Thyroid gland (tissue), 4 donors: Measurements from ENCODE around the gene MMP1. TPM values are rescaled to one million over a fixed set of nuclear protein-coding genes. Genes with fewer than 3 reads are reported as not detected.

ENCODE experiments used
- DNase-seq, 2 donors: peaks; one replicate each; pipeline ENCODE4 v3.0.0-alpha.2; 2019
- H3K27ac ChIP-seq, 3 donors: fragments of 200-600 bp; sonication (generic); 1 replicate in 2 of 3; 2 replicates in 1 of 3; pipeline ENCODE4 v1.5.1; 2016 to 2019; ENCODE audit warnings: mild to moderate bottlenecking in 1 of 3, moderate library complexity in 1 of 3
- H3K27me3 ChIP-seq: fragments of 200-600 bp; sonication (generic); one replicate; pipeline ENCODE4 v1.5.1; 2019
- H3K36me3 ChIP-seq, 2 donors: fragments of 200-600 bp; sonication (generic); one replicate each; pipeline ENCODE4 v1.5.1; 2016 to 2019
- H3K4me1 ChIP-seq, 2 donors: fragments of 200-600 bp; sonication (generic); one replicate each; pipeline ENCODE4 v1.5.1; 2017 to 2019
- H3K4me3 ChIP-seq, 3 donors: fragments of 200-600 bp; sonication (generic); replicated peaks in 1 of 3; 1 replicate in 2 of 3; 2 replicates in 1 of 3; pipeline ENCODE4 v1.5.1; 2016; ENCODE audit warnings: mild to moderate bottlenecking in 1 of 3
- H3K9me3 ChIP-seq: fragments of 200-600 bp; sonication (generic); one replicate; pipeline ENCODE4 v1.5.1; 2017
- POLR2A ChIP-seq, 2 donors: fragments of 450-650 bp; IDR thresholded peaks; one replicate each; pipeline ENCODE4 v1.6.1; 2017; ENCODE audit warnings: antibody characterized with exemption in 2 of 2, mild to moderate bottlenecking in 2 of 2, moderate library complexity in 1 of 2
- WGBS, 2 donors: methylation state at CpG; one replicate each; pipeline ENCODE4 v1.1.5; 2017; 5-methylcytosine and 5-hydroxymethylcytosine counted together
- intact Hi-C: fragments of 100-400 bp; cut with DNase I; formaldehyde crosslinking; loops from one replicate; pipeline ENCODE4 v1.15.1; 2023
- total RNA-seq, 4 donors: library from RNA; depleted of rRNA; stranded (reverse); fragments of >200 nt; gene quantifications; one replicate each; pipeline ENCODE4 v1.2.3, GENCODE V29; 2016
- TF ChIP-seq, protein P1 (sequence below), 6 experiments: fragments of 200-600 bp in 3 of 6; fragments of 450-650 bp in 3 of 6; sonication (generic) in 3 of 6; IDR thresholded peaks; one replicate each; pipeline ENCODE4 v1.5.1; 2016 to 2019; ENCODE audit warnings: antibody characterized with exemption in 6 of 6, mild to moderate bottlenecking in 2 of 6, inconsistent platforms in 1 of 6, moderate library complexity in 1 of 6

The MMP1 gene
- total RNA-seq, 4 donors from 2014 or later, result not detected

DNA sequence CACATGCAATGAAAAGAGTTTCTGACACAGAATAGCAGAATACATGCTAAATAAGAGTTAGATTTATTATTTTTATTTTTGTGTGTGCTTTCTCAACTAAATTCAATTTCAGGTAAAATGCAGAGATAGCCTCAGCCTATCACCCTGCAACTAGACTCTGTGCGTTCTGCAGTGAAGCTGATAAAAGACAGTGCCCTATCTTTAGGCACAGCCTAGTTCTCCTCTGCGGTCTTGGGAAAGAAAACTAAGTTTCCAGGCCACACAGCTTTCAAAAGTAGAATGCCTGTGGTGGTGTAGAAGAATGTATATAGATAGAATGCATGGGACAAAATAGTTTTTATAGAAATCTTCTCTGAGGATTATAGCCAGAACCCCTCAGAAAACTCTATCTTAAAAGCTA is 12.0 kb upstream of the MMP1 start:
- intact Hi-C loops, result no loop called here
- WGBS, 2 donors, result 87% methylated on average over 2 of the region's 2 CpGs
- DNase-seq, result no peak
- TF ChIP-seq, protein P1, sequence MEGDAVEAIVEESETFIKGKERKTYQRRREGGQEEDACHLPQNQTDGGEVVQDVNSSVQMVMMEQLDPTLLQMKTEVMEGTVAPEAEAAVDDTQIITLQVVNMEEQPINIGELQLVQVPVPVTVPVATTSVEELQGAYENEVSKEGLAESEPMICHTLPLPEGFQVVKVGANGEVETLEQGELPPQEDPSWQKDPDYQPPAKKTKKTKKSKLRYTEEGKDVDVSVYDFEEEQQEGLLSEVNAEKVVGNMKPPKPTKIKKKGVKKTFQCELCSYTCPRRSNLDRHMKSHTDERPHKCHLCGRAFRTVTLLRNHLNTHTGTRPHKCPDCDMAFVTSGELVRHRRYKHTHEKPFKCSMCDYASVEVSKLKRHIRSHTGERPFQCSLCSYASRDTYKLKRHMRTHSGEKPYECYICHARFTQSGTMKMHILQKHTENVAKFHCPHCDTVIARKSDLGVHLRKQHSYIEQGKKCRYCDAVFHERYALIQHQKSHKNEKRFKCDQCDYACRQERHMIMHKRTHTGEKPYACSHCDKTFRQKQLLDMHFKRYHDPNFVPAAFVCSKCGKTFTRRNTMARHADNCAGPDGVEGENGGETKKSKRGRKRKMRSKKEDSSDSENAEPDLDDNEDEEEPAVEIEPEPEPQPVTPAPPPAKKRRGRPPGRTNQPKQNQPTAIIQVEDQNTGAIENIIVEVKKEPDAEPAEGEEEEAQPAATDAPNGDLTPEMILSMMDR (IDR thresholded peaks at IDR 0.05), result no peak
- TF ChIP-seq POLR2A (IDR thresholded peaks at IDR 0.05), result no peak
- Histone ChIP-seq H3K4me3 (no peak overlapping the region), H3K36me3 (no peaks in the 10 kb centered on the region), H3K27ac (no peak overlapping the region), H3K4me1 (no peaks in the 10 kb centered on the region), H3K9me3 (no peaks in the 10 kb centered on the region), H3K27me3 (no peaks in the 10 kb centered on the region)

DNA sequence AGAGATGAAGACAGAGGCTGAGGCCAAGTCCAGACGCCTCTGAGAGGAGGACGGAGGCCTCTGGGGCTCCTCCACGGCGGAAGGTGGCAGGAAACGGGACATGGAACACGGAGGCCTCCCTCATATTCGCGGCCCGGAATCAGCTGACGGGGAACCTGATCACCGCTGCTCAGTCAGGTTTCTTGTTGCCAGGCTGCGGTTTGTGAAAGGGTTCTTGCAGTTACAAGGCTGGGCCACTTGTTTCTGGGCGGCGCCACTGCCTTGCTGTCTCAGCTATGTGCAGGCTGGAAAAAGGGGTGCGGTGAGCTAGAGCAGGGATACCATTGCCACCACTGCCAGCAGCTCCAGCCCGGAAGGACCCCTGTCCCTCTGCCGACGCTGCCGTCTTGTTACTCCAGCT is 10.0 kb upstream of the MMP1 start:
- 52 to 64% methylated on average over 6 to 19 of the region's 19 CpGs for WGBS, 2 donors
- Histone ChIP-seq H3K4me3 (no peak overlapping the region), H3K27ac (no peak overlapping the region), H3K4me1 (no peaks in the 10 kb centered on the region), H3K27me3 (no peaks in the 10 kb centered on the region), H3K36me3 (no peaks in the 10 kb centered on the region), H3K9me3 (no peaks in the 10 kb centered on the region)
- intact Hi-C loops, result no loop called here
- TF ChIP-seq, protein P1 (IDR thresholded peaks at IDR 0.05), result no peak
- no peak for TF ChIP-seq POLR2A (IDR thresholded peaks at IDR 0.05)
- no peak for DNase-seq

DNA sequence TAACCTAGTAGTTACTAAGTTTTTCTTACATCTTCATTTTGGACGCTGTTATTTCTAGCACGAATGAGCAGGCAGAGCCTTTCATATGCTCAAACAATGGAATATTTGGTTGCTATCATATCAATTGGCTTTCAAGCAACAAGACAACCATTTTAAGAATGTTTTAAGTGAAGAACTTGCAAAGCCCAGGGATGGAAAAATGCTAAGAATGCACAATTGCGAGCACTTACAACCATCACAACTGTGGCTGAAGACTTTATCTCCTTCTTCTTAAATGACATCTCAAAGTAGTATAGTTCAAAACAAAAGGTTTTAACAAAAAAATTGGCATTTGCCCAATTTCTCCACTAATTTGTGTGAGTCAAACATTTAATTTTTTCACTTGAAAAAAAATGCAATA is 8.3 kb upstream of the MMP1 start:
- no peak overlapping the region for H3K27ac ChIP-seq
- no peak overlapping the region for H3K4me3 ChIP-seq
- TF ChIP-seq POLR2A (IDR thresholded peaks at IDR 0.05), result no peak
- TF ChIP-seq, protein P1 (IDR thresholded peaks at IDR 0.05), result no peak

GRCh38 chr11:102802341-102802740 is 4.4 kb upstream of the MMP1 start:
- no peaks in the 10 kb centered on the region for H3K36me3 ChIP-seq
- no peak for TF ChIP-seq POLR2A (IDR thresholded peaks at IDR 0.05)
- TF ChIP-seq, protein P1 (IDR thresholded peaks at IDR 0.05), result no peak
- no peaks in the 10 kb centered on the region for H3K9me3 ChIP-seq
- no peak for DNase-seq
- no peak overlapping the region for H3K27ac ChIP-seq
- intact Hi-C loops, result no loop called here
- H3K4me1 ChIP-seq, result no peaks in the 10 kb centered on the region
- no peaks in the 10 kb centered on the region for H3K27me3 ChIP-seq
- no peak overlapping the region for H3K4me3 ChIP-seq
- 59 to 67% methylated on average over 2 of the region's 2 CpGs for whole genome bisulfite sequencing, 2 donors

More for the DNA sequence above, 8.3 kb upstream of the MMP1 start:
- Histone ChIP-seq H3K36me3 (no peaks in the 10 kb centered on the region), H3K4me1 (no peaks in the 10 kb centered on the region), H3K27me3 (no peaks in the 10 kb centered on the region), H3K9me3 (no peaks in the 10 kb centered on the region)
- WGBS, 2 donors, result 35 to 47% methylated on average over 3 of the region's 3 CpGs
- DNase-seq, result no peak
- intact Hi-C loops, result no loop called here

GRCh38 chr11:102800767-102801166 is 2.8 kb upstream of the MMP1 start:
- Histone ChIP-seq H3K27ac (no peak overlapping the region), H3K27me3 (no peaks in the 10 kb centered on the region), H3K4me3 (no peak overlapping the region), H3K9me3 (no peaks in the 10 kb centered on the region), H3K4me1 (no peaks in the 10 kb centered on the region), H3K36me3 (no peaks in the 10 kb centered on the region)
- WGBS, 2 donors, result 75 to 78% methylated on average over 4 of the region's 4 CpGs
- no peak for DNase-seq
- intact Hi-C loops, result no loop called here
- TF ChIP-seq, protein P1 (IDR thresholded peaks at IDR 0.05), result no peak
- no peak for TF ChIP-seq POLR2A (IDR thresholded peaks at IDR 0.05)
